Esophagus squamous epithelium (tissue), 5 donors: ENCODE results near the gene CUEDC2. TPM values are rescaled to one million over a fixed set of nuclear protein-coding genes. Genes with fewer than 3 reads are reported as not detected.

ENCODE experiments used
- DNase-seq: peaks from one replicate; lab custom pipeline; 2025; lab: John Stamatoyannopoulos, UW
- H3K27ac ChIP-seq, 4 donors: fragments of 200-600 bp; sonication (generic); one replicate each; pipeline ENCODE4 v1.5.1; 2016 to 2019; ENCODE audit warnings: mild to moderate bottlenecking in 1 of 4
- H3K27me3 ChIP-seq, 4 donors: fragments of 200-600 bp; sonication (generic); 1 replicate in 3 of 4; 2 replicates in 1 of 4; pipeline versions ENCODE4 v1.5.1 to v1.6.0; 2017 to 2021; ENCODE audit warnings: antibody characterized with exemption in 1 of 4
- H3K36me3 ChIP-seq, 3 donors: fragments of 200-600 bp; sonication (generic); one replicate each; pipeline ENCODE4 v1.5.1; 2016 to 2019
- H3K4me1 ChIP-seq, 3 donors: fragments of 200-600 bp; sonication (generic); one replicate each; pipeline ENCODE4 v1.5.1; 2017 to 2019
- H3K4me3 ChIP-seq, 4 donors: fragments of 200-600 bp; sonication (generic); 1 replicate in 3 of 4; 2 replicates in 1 of 4; pipeline ENCODE4 v1.5.1; 2016 to 2019; ENCODE audit warnings: mild to moderate bottlenecking in 2 of 4, moderate library complexity in 1 of 4
- H3K9me3 ChIP-seq, 3 donors: fragments of 200-600 bp; sonication (generic); one replicate each; pipeline ENCODE4 v1.5.1; 2016 to 2019
- POLR2A ChIP-seq, 4 donors: fragments of 450-650 bp; IDR thresholded peaks; one replicate each; pipeline ENCODE4 v1.6.1; 2017; ENCODE audit warnings: antibody characterized with exemption in 4 of 4, mild to moderate bottlenecking in 4 of 4, moderate library complexity in 3 of 4
- WGBS, 2 donors: methylation state at CpG; one replicate each; pipeline ENCODE4 v1.1.5; 2018; 5-methylcytosine and 5-hydroxymethylcytosine counted together
- intact Hi-C: fragments of 100-400 bp; cut with DNase I; formaldehyde crosslinking; loops from one replicate; pipeline ENCODE4 v1.15.0; 2022
- total RNA-seq, 4 donors: library from RNA; depleted of rRNA; stranded (reverse); fragments of >200 nt; gene quantifications; one replicate each; pipeline ENCODE4 v1.1.0, GENCODE V29; 2016
- TF ChIP-seq, protein P1 (sequence below), 6 experiments: fragments of 450-650 bp in 4 of 6; fragments of 200-600 bp in 2 of 6; sonication (generic) in 2 of 6; IDR thresholded peaks; one replicate each; pipeline ENCODE4 v1.5.1; 2016 to 2019; ENCODE audit warnings: antibody characterized with exemption in 6 of 6, mild to moderate bottlenecking in 4 of 6, moderate library complexity in 4 of 6
- donor health status: DM: yes; HTN: yes; CAD: no.

Gene CUEDC2
- total RNA-seq, 4 donors from 2014 or later, result 16.6 to 37.6 (median 27.0) TPM

GRCh38 chr10:102461187-102462054, 29.0 kb upstream of the CUEDC2 start:
- Histone ChIP-seq H3K9me3 (no peaks in the 10 kb centered on the region), H3K36me3 (no peaks in the 10 kb centered on the region), H3K4me3 (peak overlapping the region; percentile 39 to 73 (median 59)), H3K27ac (peak overlapping the region; percentile 7 to 64 (median 56)), H3K27me3 (no peaks in the 10 kb centered on the region), H3K4me1 (peaks cover 3 to 34% (median 18%) of the 10 kb centered on the region in 3 donors)
- TF ChIP-seq, protein P1, sequence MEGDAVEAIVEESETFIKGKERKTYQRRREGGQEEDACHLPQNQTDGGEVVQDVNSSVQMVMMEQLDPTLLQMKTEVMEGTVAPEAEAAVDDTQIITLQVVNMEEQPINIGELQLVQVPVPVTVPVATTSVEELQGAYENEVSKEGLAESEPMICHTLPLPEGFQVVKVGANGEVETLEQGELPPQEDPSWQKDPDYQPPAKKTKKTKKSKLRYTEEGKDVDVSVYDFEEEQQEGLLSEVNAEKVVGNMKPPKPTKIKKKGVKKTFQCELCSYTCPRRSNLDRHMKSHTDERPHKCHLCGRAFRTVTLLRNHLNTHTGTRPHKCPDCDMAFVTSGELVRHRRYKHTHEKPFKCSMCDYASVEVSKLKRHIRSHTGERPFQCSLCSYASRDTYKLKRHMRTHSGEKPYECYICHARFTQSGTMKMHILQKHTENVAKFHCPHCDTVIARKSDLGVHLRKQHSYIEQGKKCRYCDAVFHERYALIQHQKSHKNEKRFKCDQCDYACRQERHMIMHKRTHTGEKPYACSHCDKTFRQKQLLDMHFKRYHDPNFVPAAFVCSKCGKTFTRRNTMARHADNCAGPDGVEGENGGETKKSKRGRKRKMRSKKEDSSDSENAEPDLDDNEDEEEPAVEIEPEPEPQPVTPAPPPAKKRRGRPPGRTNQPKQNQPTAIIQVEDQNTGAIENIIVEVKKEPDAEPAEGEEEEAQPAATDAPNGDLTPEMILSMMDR (IDR thresholded peaks at IDR 0.05), result no peak
- TF ChIP-seq POLR2A (IDR thresholded peaks at IDR 0.05), result peak in 1 of 4 donors; percentile 50
- WGBS, 2 donors, result 3 to 13% methylated on average over 15 to 23 of the region's 54 CpGs
- intact Hi-C loops, result no loop called here
- peak; percentile 31 for DNase-seq

- Histone ChIP-seq H3K9me3 (no peaks in the 10 kb centered on the region), H3K4me1 (peaks cover 3 to 34% (median 18%) of the 10 kb centered on the region in 3 donors), H3K4me3 (peak overlapping the region; percentile 39 to 73 (median 59)), H3K27me3 (no peaks in the 10 kb centered on the region), H3K27ac (peak overlapping the region; percentile 7 to 64 (median 56)), H3K36me3 (peaks cover 0 to 1% (median 0%) of the 10 kb centered on the region in 3 donors)
- DNase-seq, result no peak
- intact Hi-C loops, result no loop called here
- TF ChIP-seq, protein P1 (IDR thresholded peaks at IDR 0.05), result no peak
- TF ChIP-seq POLR2A (IDR thresholded peaks at IDR 0.05), result no peak
- WGBS, 2 donors, result 9 to 27% methylated on average over 7 to 8 of the region's 8 CpGs
Measured at GRCh38 chr10:102460836-102461186, 28.4 kb upstream of the CUEDC2 start.

GRCh38 chr10:102458656-102459055, 26.3 kb upstream of the CUEDC2 start:
- H3K27ac ChIP-seq, result no peak overlapping the region
- no peaks in the 10 kb centered on the region for H3K9me3 ChIP-seq
- H3K27me3 ChIP-seq, result no peaks in the 10 kb centered on the region
- H3K36me3 ChIP-seq, result peaks cover 0 to 12% (median 0%) of the 10 kb centered on the region in 3 donors
- TF ChIP-seq POLR2A (IDR thresholded peaks at IDR 0.05), result no peak
- TF ChIP-seq, protein P1 (IDR thresholded peaks at IDR 0.05), result no peak
- no peak for DNase-seq
- intact Hi-C loops, result no loop called here
- peaks cover 3 to 46% (median 18%) of the 10 kb centered on the region in 3 donors for H3K4me1 ChIP-seq
- H3K4me3 ChIP-seq, result no peak overlapping the region
- WGBS, 2 donors, result 75 to 81% methylated on average over 4 of the region's 4 CpGs

- H3K36me3 ChIP-seq, result peaks cover 0 to 12% (median 0%) of the 10 kb centered on the region in 3 donors
- no peaks in the 10 kb centered on the region for H3K27me3 ChIP-seq
- DNase-seq, result no peak
- no peak overlapping the region for H3K27ac ChIP-seq
- intact Hi-C loops, result no loop called here
- H3K4me1 ChIP-seq, result peaks cover 11 to 46% (median 18%) of the 10 kb centered on the region in 3 donors
- H3K9me3 ChIP-seq, result no peaks in the 10 kb centered on the region
- TF ChIP-seq POLR2A (IDR thresholded peaks at IDR 0.05), result no peak
- TF ChIP-seq, protein P1 (IDR thresholded peaks at IDR 0.05), result no peak
- WGBS, 2 donors, result 86 to 87% methylated on average over 9 of the region's 9 CpGs
- H3K4me3 ChIP-seq, result no peak overlapping the region
Measured at GRCh38 chr10:102457591-102458150, 25.3 kb upstream of the CUEDC2 start.
